ENCODE results near the gene KCNN3.

DNA sequence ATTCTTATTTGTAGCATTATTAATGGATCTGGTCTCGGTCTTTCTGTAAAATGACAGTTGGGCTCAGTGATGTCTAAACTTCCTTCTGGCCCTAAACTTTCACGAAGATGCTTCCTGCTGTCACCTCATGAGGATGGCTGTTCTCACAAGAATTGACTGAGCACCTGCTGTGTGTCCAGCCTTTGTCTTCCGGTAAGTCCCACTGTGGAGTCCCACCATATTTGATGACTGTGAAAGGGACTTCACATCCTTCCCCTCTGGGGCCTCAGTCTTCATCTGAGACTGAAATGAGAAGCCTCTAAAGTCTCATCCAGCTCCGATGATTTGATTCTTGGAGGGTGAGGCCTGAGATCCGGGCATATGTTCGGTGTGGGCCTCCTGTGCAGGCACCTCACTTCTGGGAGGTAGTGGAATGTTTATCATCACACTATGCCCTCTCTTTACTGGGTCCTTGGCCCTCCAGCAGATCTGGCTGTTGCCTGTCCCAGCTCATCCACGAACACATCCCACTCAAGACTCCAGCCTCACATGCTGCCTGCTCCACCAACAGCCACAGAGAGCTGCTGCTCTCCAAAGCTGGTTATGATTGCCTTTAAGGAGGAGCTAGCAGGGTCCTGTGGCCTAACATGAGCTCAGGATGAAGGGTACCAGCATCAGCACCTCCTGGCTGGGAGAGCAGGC, 95.8 kb downstream of the KCNN3 start:
- TF ChIP-seq POLR2A (IDR thresholded peaks at IDR 0.05): no peak
- TF ChIP-seq, protein P1, sequence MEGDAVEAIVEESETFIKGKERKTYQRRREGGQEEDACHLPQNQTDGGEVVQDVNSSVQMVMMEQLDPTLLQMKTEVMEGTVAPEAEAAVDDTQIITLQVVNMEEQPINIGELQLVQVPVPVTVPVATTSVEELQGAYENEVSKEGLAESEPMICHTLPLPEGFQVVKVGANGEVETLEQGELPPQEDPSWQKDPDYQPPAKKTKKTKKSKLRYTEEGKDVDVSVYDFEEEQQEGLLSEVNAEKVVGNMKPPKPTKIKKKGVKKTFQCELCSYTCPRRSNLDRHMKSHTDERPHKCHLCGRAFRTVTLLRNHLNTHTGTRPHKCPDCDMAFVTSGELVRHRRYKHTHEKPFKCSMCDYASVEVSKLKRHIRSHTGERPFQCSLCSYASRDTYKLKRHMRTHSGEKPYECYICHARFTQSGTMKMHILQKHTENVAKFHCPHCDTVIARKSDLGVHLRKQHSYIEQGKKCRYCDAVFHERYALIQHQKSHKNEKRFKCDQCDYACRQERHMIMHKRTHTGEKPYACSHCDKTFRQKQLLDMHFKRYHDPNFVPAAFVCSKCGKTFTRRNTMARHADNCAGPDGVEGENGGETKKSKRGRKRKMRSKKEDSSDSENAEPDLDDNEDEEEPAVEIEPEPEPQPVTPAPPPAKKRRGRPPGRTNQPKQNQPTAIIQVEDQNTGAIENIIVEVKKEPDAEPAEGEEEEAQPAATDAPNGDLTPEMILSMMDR (IDR thresholded peaks at IDR 0.05 in 4 of 5, conservative IDR thresholded peaks at IDR 0.05 in 1 of 5): no peak
